Liver (tissue), 9 donors: ENCODE results near the gene KSR2. TPM values are rescaled to one million over a fixed set of nuclear protein-coding genes. Genes with fewer than 3 reads are reported as not detected.

Experiments
- DNase-seq: peaks from one replicate; pipeline ENCODE4 v3.0.0-alpha.2; 2017; ENCODE audit warnings: low spot score
- H3K27ac ChIP-seq, 2 donors: one replicate each; pipeline ENCODE4 v1.7.0; 2013; ENCODE audit warnings: inconsistent platforms in 2 of 2, low read length in 2 of 2, control low read depth in 1 of 2, low read depth in 1 of 2, mild to moderate bottlenecking in 1 of 2
- H3K27me3 ChIP-seq, 4 donors: one replicate each; pipeline versions ENCODE4 v1.6.1 to v1.7.0; 2013; ENCODE audit warnings: low read length in 3 of 4, inconsistent platforms in 1 of 4, mild to moderate bottlenecking in 1 of 4, moderate library complexity in 1 of 4; ENCODE audit not compliant: control insufficient read depth in 4 of 4, insufficient read depth in 4 of 4
- H3K36me3 ChIP-seq, 4 donors: one replicate each; pipeline versions ENCODE4 v1.6.1 to v1.7.0; 2013; ENCODE audit warnings: low read length in 3 of 4, mild to moderate bottlenecking in 3 of 4, low read depth in 1 of 4, moderate library complexity in 1 of 4; ENCODE audit not compliant: control insufficient read depth in 4 of 4, insufficient read depth in 3 of 4
- H3K4me1 ChIP-seq, 4 donors: one replicate each; pipeline versions ENCODE4 v1.6.1 to v1.7.0; 2013; ENCODE audit warnings: low read length in 3 of 4, mild to moderate bottlenecking in 3 of 4, moderate library complexity in 1 of 4; ENCODE audit not compliant: control insufficient read depth in 4 of 4, insufficient read depth in 4 of 4
- H3K4me3 ChIP-seq, 3 donors: one replicate each; pipeline versions ENCODE4 v1.6.1 to v1.7.0; 2013; ENCODE audit warnings: low read length in 3 of 3, control low read depth in 1 of 3, low read depth in 1 of 3, mild to moderate bottlenecking in 1 of 3
- H3K9ac ChIP-seq, 2 donors: one replicate each; pipeline ENCODE4 v1.7.0; 2013; ENCODE audit warnings: low read length in 2 of 2, mild to moderate bottlenecking in 2 of 2, moderate library complexity in 2 of 2, control low read depth in 1 of 2, low read depth in 1 of 2
- H3K9me3 ChIP-seq, 4 donors: one replicate each; pipeline versions ENCODE4 v1.6.1 to v1.7.0; 2013; ENCODE audit warnings: low read length in 3 of 4; ENCODE audit not compliant: control insufficient read depth in 4 of 4
- EGR1 ChIP-seq, 2 donors: IDR thresholded peaks; 2 replicates each; pipeline ENCODE4 v1.6.1; 2016 to 2018; ENCODE audit warnings: antibody characterized with exemption in 2 of 2, low read depth in 2 of 2
- FOXA1 ChIP-seq: IDR thresholded peaks from 2 replicates; pipeline ENCODE4 v1.6.1; 2016; ENCODE audit warnings: antibody characterized with exemption
- FOXA2 ChIP-seq: IDR thresholded peaks from 2 replicates; pipeline ENCODE4 v1.6.1; 2016; ENCODE audit warnings: antibody characterized with exemption
- GABPA ChIP-seq, 2 donors: IDR thresholded peaks in 1 of 2; conservative IDR thresholded peaks in 1 of 2; 2 replicates each; pipeline ENCODE4 v1.6.1; 2016; ENCODE audit warnings: antibody characterized with exemption in 2 of 2, mild to moderate bottlenecking in 1 of 2, moderate library complexity in 1 of 2
- HNF4A ChIP-seq, 2 donors: conservative IDR thresholded peaks; 2 replicates each; pipeline ENCODE4 v1.6.1; 2016; ENCODE audit warnings: antibody characterized with exemption in 2 of 2, mild to moderate bottlenecking in 2 of 2
- HNF4G ChIP-seq: IDR thresholded peaks from 2 replicates; pipeline ENCODE4 v1.6.1; 2016; ENCODE audit warnings: antibody characterized with exemption
- JUND ChIP-seq, 2 donors: IDR thresholded peaks; 2 replicates each; pipeline ENCODE4 v1.6.1; 2016; ENCODE audit warnings: antibody characterized with exemption in 2 of 2
- MAX ChIP-seq: IDR thresholded peaks from 2 replicates; pipeline ENCODE4 v1.6.1; 2016; ENCODE audit warnings: antibody characterized with exemption
- RAD21 ChIP-seq, 2 donors: IDR thresholded peaks; 2 replicates each; pipeline ENCODE4 v1.6.1; 2016; ENCODE audit warnings: antibody characterized with exemption in 2 of 2, mild to moderate bottlenecking in 2 of 2
- REST ChIP-seq: IDR thresholded peaks from 2 replicates; pipeline ENCODE4 v1.6.1; 2016; ENCODE audit warnings: antibody characterized with exemption, mild to moderate bottlenecking
- RXRA ChIP-seq, 2 donors: IDR thresholded peaks; 2 replicates each; pipeline ENCODE4 v1.6.1; 2017 to 2018; ENCODE audit warnings: antibody characterized with exemption in 2 of 2, mild to moderate bottlenecking in 1 of 2
- SP1 ChIP-seq: IDR thresholded peaks from 2 replicates; pipeline ENCODE4 v1.6.1; 2018; ENCODE audit warnings: antibody characterized with exemption, mild to moderate bottlenecking
- TAF1 ChIP-seq: conservative IDR thresholded peaks from 2 replicates; pipeline ENCODE4 v1.6.1; 2016; ENCODE audit warnings: antibody characterized with exemption, mild to moderate bottlenecking
- YY1 ChIP-seq: IDR thresholded peaks from 2 replicates; pipeline ENCODE4 v1.6.1; 2016; ENCODE audit warnings: antibody characterized with exemption, mild to moderate bottlenecking
- WGBS: extraction: QIAGEN DNeasy Blood & Tissue Kit; methylation state at CpG from one replicate; pipeline ENCODE4 v1.1.7; 2013; 5-methylcytosine and 5-hydroxymethylcytosine counted together
- polyA plus RNA-seq, 2 donors: library from polyadenylated mRNA; stranded (reverse) in 1 of 2; unstranded in 1 of 2; fragments of 200-250 nt in 1 of 2; fragments of >200 nt in 1 of 2; fragmentation: Nextera tagmentation in 1 of 2; extraction: Ambion mirVana in 1 of 2; gene quantifications; one replicate each; pipeline versions ENCODE4 v1.2.1 to v1.2.3, GENCODE V29; 2013 to 2015
- total RNA-seq, 2 donors: library from RNA; depleted of rRNA; stranded (reverse); fragments of >200 nt; gene quantifications; one replicate each; pipeline ENCODE4 v1.2.3, GENCODE V29; 2014
- TF ChIP-seq, protein P1 (sequence below): fragments of 150-350 bp; IDR thresholded peaks from 2 replicates; pipeline ENCODE4 v1.5.1; 2017; ENCODE audit warnings: improper control_type of control experiment, low read depth, low read length; ENCODE audit not compliant: missing input control
- TF ChIP-seq, protein P2 (sequence below): IDR thresholded peaks from 2 replicates; pipeline ENCODE4 v1.6.1; 2016; ENCODE audit warnings: antibody characterized with exemption
- TF ChIP-seq, protein P3 (sequence below): IDR thresholded peaks from 2 replicates; pipeline ENCODE4 v1.6.1; 2016; ENCODE audit warnings: antibody characterized with exemption
- donor health status: healthy.
- donor health status: healthy.
- donor health status: healthy.
- donor health status: healthy.
- donor health status: healthy.

KSR2 gene
- total and polyA plus RNA-seq, 4 donors = under 0.01 to 0.02 (median under 0.01) TPM; not detected in 1

DNA sequence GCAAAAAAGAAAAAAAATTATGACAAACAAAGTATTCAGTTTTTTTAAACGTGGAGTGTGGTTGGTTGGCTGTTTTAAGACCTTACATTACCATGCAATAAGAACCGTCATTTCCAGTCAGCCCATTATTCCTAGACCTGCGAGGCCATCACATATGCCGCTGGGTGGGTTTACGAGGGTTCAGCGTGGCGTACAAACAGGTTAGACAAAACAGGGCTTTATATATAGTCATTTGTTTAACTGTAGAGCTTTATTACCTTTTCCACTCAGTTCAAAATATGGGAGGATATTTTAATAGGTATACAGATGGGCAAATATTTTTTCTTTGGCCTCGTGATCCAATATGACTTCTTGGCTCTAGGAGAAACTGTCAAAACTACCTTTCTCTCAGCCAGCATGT is 67.2 kb downstream of the KSR2 start:
- Histone ChIP-seq H3K4me3 (no peak overlapping the region), H3K36me3 (no peaks in the 10 kb centered on the region), H3K9me3 (no peaks in the 10 kb centered on the region), H3K9ac (no peak overlapping the region), H3K4me1 (no peaks in the 10 kb centered on the region), H3K27ac (no peak overlapping the region), H3K27me3 (no peaks in the 10 kb centered on the region)
- TF ChIP-seq, protein P1, sequence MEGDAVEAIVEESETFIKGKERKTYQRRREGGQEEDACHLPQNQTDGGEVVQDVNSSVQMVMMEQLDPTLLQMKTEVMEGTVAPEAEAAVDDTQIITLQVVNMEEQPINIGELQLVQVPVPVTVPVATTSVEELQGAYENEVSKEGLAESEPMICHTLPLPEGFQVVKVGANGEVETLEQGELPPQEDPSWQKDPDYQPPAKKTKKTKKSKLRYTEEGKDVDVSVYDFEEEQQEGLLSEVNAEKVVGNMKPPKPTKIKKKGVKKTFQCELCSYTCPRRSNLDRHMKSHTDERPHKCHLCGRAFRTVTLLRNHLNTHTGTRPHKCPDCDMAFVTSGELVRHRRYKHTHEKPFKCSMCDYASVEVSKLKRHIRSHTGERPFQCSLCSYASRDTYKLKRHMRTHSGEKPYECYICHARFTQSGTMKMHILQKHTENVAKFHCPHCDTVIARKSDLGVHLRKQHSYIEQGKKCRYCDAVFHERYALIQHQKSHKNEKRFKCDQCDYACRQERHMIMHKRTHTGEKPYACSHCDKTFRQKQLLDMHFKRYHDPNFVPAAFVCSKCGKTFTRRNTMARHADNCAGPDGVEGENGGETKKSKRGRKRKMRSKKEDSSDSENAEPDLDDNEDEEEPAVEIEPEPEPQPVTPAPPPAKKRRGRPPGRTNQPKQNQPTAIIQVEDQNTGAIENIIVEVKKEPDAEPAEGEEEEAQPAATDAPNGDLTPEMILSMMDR = no peak
- TF ChIP-seq RXRA (IDR thresholded peaks at IDR 0.05) (no peak), HNF4A (conservative IDR thresholded peaks at IDR 0.05) (no peak), EGR1 (IDR thresholded peaks at IDR 0.05; ENCODE audit: low read depth in 2 of 2) (no peak), TAF1 (no peak), HNF4G (no peak)
- WGBS = 85% methylated on average over 8 of the region's 8 CpGs
- DNase-seq = no peak

DNA sequence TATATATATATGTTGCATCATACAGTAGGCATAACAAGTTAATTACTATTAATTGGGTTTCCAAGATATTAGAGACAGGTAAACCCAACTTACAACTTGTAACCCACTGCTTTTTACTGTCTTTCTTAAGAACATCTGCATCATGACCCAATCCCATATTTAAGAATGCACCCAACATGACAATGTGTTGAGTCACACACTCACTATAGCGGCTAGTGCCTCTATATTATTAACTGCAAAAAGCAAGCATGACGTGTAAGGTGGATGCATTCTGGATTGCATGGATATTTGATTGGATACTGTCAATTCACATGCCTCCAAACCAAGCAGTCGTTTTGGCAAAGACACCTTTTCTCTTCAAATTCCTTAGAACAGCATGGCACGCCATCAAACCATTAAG is 68.2 kb downstream of the KSR2 start:
- Histone ChIP-seq H3K36me3 (no peaks in the 10 kb centered on the region), H3K9me3 (no peaks in the 10 kb centered on the region), H3K27me3 (no peaks in the 10 kb centered on the region), H3K27ac (no peak overlapping the region), H3K4me3 (no peak overlapping the region), H3K9ac (no peak overlapping the region), H3K4me1 (no peaks in the 10 kb centered on the region)
- WGBS = 85% methylated on average over 4 of the region's 4 CpGs
- TF ChIP-seq YY1 (no peak), REST (no peak), JUND (IDR thresholded peaks at IDR 0.05) (no peak), FOXA1 (no peak), FOXA2 (no peak), SP1 (no peak), HNF4A (conservative IDR thresholded peaks at IDR 0.05) (no peak), HNF4G (no peak), MAX (no peak), TAF1 (no peak), RAD21 (IDR thresholded peaks at IDR 0.05) (no peak), GABPA (IDR thresholded peaks at IDR 0.05 in 1 of 2, conservative IDR thresholded peaks at IDR 0.05 in 1 of 2) (no peak), EGR1 (IDR thresholded peaks at IDR 0.05; ENCODE audit: low read depth in 2 of 2) (no peak), RXRA (IDR thresholded peaks at IDR 0.05) (no peak)
- TF ChIP-seq, protein P2, sequence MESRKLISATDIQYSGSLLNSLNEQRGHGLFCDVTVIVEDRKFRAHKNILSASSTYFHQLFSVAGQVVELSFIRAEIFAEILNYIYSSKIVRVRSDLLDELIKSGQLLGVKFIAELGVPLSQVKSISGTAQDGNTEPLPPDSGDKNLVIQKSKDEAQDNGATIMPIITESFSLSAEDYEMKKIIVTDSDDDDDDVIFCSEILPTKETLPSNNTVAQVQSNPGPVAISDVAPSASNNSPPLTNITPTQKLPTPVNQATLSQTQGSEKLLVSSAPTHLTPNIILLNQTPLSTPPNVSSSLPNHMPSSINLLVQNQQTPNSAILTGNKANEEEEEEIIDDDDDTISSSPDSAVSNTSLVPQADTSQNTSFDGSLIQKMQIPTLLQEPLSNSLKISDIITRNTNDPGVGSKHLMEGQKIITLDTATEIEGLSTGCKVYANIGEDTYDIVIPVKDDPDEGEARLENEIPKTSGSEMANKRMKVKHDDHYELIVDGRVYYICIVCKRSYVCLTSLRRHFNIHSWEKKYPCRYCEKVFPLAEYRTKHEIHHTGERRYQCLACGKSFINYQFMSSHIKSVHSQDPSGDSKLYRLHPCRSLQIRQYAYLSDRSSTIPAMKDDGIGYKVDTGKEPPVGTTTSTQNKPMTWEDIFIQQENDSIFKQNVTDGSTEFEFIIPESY = no peak
- TF ChIP-seq, protein P1 = no peak
- TF ChIP-seq, protein P3, sequence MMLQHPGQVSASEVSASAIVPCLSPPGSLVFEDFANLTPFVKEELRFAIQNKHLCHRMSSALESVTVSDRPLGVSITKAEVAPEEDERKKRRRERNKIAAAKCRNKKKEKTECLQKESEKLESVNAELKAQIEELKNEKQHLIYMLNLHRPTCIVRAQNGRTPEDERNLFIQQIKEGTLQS = no peak
- DNase-seq = no peak
